D721Med (cell line): Measurements from ENCODE around the gene PARVA.

ENCODE experiments used
- DNase-seq: peaks from one replicate; pipeline ENCODE4 v3.0.0; 2011; ENCODE audit warnings: low spot score; ENCODE audit not compliant: insufficient read length
- FAIRE-seq: peaks from 2 replicates; lab custom pipeline; 2011; peaks lifted over from hg19 to GRCh38; lab: Jason Lieb, UNC
- TF ChIP-seq, protein P1 (sequence below): IDR thresholded peaks from 2 replicates; pipeline ENCODE4 v1.5.1; 2012; ENCODE audit warnings: mild to moderate bottlenecking, control low read depth; ENCODE audit not compliant: insufficient read depth; ENCODE audit errors: missing control alignments

PARVA gene

GRCh38 chr11:12507391-12507790 is 130.0 kb downstream of the PARVA start:
- DNase-seq = no peak
- TF ChIP-seq, protein P1, sequence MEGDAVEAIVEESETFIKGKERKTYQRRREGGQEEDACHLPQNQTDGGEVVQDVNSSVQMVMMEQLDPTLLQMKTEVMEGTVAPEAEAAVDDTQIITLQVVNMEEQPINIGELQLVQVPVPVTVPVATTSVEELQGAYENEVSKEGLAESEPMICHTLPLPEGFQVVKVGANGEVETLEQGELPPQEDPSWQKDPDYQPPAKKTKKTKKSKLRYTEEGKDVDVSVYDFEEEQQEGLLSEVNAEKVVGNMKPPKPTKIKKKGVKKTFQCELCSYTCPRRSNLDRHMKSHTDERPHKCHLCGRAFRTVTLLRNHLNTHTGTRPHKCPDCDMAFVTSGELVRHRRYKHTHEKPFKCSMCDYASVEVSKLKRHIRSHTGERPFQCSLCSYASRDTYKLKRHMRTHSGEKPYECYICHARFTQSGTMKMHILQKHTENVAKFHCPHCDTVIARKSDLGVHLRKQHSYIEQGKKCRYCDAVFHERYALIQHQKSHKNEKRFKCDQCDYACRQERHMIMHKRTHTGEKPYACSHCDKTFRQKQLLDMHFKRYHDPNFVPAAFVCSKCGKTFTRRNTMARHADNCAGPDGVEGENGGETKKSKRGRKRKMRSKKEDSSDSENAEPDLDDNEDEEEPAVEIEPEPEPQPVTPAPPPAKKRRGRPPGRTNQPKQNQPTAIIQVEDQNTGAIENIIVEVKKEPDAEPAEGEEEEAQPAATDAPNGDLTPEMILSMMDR = no peak
- FAIRE-seq = no peak

GRCh38 chr11:12508151-12508751 is 130.9 kb downstream of the PARVA start:
- DNase-seq (no peak), FAIRE-seq (no peak)
- TF ChIP-seq, protein P1 = no peak

GRCh38 chr11:12509371-12509770 is 132.0 kb downstream of the PARVA start:
- TF ChIP-seq, protein P1 = no peak
- no peak for FAIRE-seq
- DNase-seq = no peak

GRCh38 chr11:12512132-12512531 is 134.8 kb downstream of the PARVA start:
- TF ChIP-seq, protein P1 = no peak
- DNase-seq = no peak
- FAIRE-seq = no peak

DNA sequence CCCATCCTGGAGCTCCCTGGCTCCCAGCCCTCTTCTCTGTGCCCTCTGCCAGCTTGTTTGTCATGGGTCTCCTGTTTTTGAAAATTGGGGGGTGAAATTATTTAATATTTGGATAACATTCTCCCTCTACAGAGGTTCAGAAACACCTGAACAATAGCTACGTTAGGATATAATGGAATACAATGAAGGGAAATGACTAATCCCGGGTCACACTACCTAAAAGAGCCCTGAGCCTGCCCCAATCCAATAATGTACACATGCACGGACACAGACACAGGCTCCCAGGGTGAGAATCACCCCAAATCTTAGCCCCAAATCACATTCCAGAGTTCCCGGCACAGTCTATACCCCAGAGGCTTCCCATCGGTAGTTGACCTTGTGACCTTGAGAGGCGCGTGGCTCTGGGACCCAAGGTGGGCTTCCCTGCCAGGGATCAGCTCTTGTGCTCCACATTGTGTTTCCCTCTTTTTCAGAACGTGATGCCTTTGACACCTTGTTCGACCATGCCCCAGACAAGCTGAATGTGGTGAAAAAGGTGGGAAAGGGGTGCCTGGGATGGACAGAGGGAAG is 135.5 kb downstream of the PARVA start:
- no peak for FAIRE-seq
- DNase-seq = no peak
- TF ChIP-seq, protein P1 = no peak

DNA sequence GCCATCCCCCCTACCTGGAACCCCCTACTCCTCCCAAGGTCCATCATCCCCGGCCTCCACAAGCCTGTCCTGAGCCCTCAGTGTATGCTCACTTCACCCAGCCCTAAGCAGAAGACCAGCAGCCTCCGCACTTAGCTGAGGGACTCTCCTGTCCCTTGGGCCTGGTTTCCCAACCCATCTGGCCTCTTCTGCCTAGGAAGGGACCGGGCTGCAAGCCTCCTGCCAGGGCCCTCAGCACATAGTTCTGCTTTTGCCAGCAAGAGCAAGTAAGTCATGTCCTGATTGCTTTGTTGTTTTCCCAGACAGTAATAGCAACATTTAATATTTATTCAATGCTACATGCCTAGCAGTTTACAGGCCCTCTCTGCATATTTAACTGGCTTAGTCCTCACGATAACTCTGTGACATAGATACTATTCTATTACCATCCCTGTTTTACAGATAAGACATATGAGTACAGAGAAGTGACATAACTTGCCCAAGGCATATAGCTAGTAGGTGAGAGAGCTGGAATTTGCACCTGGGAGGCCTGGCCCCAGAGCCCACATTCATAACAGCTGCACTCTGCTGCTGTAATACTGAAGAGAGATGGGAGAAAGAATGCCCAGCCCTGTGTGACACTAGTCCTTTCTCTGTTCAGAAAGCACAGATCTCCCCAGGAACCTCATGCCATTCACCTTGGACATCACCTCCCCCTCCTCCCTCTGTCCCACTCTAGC is 139.2 kb downstream of the PARVA start:
- DNase-seq = no peak
- no peak for FAIRE-seq
- TF ChIP-seq, protein P1 = no peak

GRCh38 chr11:12517306-12517705 is 139.9 kb downstream of the PARVA start:
- FAIRE-seq = no peak
- DNase-seq = no peak
- TF ChIP-seq, protein P1 = no peak
